Measurements from ENCODE around the gene SERTAD2. TPM values are rescaled to one million over a fixed set of nuclear protein-coding genes. Genes with fewer than 3 reads are reported as not detected.

SERTAD2 gene
- total RNA-seq, 1 donor: 7.8 TPM

GRCh38 chr2:64697297-64698176 lies 43.8 kb upstream of the SERTAD2 start:
- no peak for TF ChIP-seq CTCF (IDR thresholded peaks at IDR 0.05; ENCODE audit: insufficient read depth, low read depth, low read length)
- no peak for DNase-seq (ENCODE audit: low read depth)
- H3K4me3 ChIP-seq (ENCODE audit: low read depth, low read length): no peak overlapping the region

GRCh38 chr2:64696636-64697035 lies 42.9 kb upstream of the SERTAD2 start:
- no peak for TF ChIP-seq CTCF (IDR thresholded peaks at IDR 0.05; ENCODE audit: insufficient read depth, low read depth, low read length)
- H3K4me3 ChIP-seq (ENCODE audit: low read depth, low read length): no peak overlapping the region

GRCh38 chr2:64695721-64696261 lies 42.1 kb upstream of the SERTAD2 start:
- no peak overlapping the region for H3K4me3 ChIP-seq (ENCODE audit: low read depth, low read length)
- no peak for TF ChIP-seq CTCF (IDR thresholded peaks at IDR 0.05; ENCODE audit: insufficient read depth, low read depth, low read length)
- DNase-seq (ENCODE audit: low read depth): no peak

More at GRCh38 chr2:64696636-64697035, 42.9 kb upstream of the SERTAD2 start:
- no peak for DNase-seq (ENCODE audit: low read depth)

- no peak for TF ChIP-seq CTCF (IDR thresholded peaks at IDR 0.05; ENCODE audit: insufficient read depth, low read depth, low read length)
- no peak overlapping the region for H3K4me3 ChIP-seq (ENCODE audit: low read depth, low read length)
- no peak for DNase-seq (ENCODE audit: low read depth)
Measured at GRCh38 chr2:64692401-64692800, 38.7 kb upstream of the SERTAD2 start.

GRCh38 chr2:64688909-64689308 lies 35.2 kb upstream of the SERTAD2 start:
- no peak overlapping the region for H3K4me3 ChIP-seq (ENCODE audit: low read depth, low read length)
- no peak for DNase-seq (ENCODE audit: low read depth)
- TF ChIP-seq CTCF (IDR thresholded peaks at IDR 0.05; ENCODE audit: insufficient read depth, low read depth, low read length): no peak

- H3K4me3 ChIP-seq (ENCODE audit: low read depth, low read length): no peak overlapping the region
- DNase-seq (ENCODE audit: low read depth): no peak
- TF ChIP-seq CTCF (IDR thresholded peaks at IDR 0.05; ENCODE audit: insufficient read depth, low read depth, low read length): no peak
Measured at GRCh38 chr2:64686283-64686956, 32.7 kb upstream of the SERTAD2 start.
